Lung (tissue), 12 donors: Measurements from ENCODE around the gene CEP20. TPM values are rescaled to one million over a fixed set of nuclear protein-coding genes. Genes with fewer than 3 reads are reported as not detected.

Experiments
- ATAC-seq: fragments of 200-7000 bp; cut with Tn5 transposase; one replicate; pipeline ENCODE4 v1.9.1; 2020; ENCODE audit warnings: moderate number of reproducible peaks; ENCODE audit not compliant: insufficient read depth, low FRiP score
- DNase-seq, 3 donors: peaks; one replicate each; pipeline ENCODE4 v3.0.0-alpha.2; 2013 to 2017
- H3K27ac ChIP-seq, 2 donors: one replicate each; pipeline ENCODE4 v1.5.1; 2013; ENCODE audit warnings: mild to moderate bottlenecking in 2 of 2, moderate library complexity in 2 of 2, control low read depth in 1 of 2, inconsistent platforms in 1 of 2, low read depth in 1 of 2, low read length in 1 of 2
- H3K27me3 ChIP-seq, 3 donors: one replicate each; pipeline ENCODE4 v1.5.1; 2013; ENCODE audit warnings: low read length in 2 of 3; ENCODE audit not compliant: control insufficient read depth in 3 of 3, insufficient read depth in 3 of 3
- H3K36me3 ChIP-seq, 4 donors: one replicate each; pipeline ENCODE4 v1.5.1; 2013; ENCODE audit warnings: low read length in 4 of 4, mild to moderate bottlenecking in 1 of 4, moderate library complexity in 1 of 4; ENCODE audit not compliant: control insufficient read depth in 4 of 4, insufficient read depth in 4 of 4
- H3K4me1 ChIP-seq, 5 donors: one replicate each; pipeline ENCODE4 v1.5.1; 2013; ENCODE audit warnings: low read length in 5 of 5, mild to moderate bottlenecking in 2 of 5, moderate library complexity in 1 of 5; ENCODE audit not compliant: control insufficient read depth in 5 of 5, insufficient read depth in 5 of 5
- H3K4me3 ChIP-seq: one replicate; pipeline ENCODE4 v1.5.1; 2013; ENCODE audit warnings: mild to moderate bottlenecking, control low read depth, moderate library complexity
- H3K9ac ChIP-seq, 2 donors: one replicate each; pipeline ENCODE4 v1.5.1; 2013; ENCODE audit warnings: low read length in 2 of 2, control low read depth in 1 of 2; ENCODE audit not compliant: insufficient read depth in 1 of 2
- H3K9me3 ChIP-seq, 4 donors: one replicate each; pipeline ENCODE4 v1.5.1; 2013; ENCODE audit warnings: low read length in 3 of 4, mild to moderate bottlenecking in 1 of 4, moderate library complexity in 1 of 4; ENCODE audit not compliant: control insufficient read depth in 4 of 4, insufficient read depth in 3 of 4
- whole genome bisulfite sequencing, 2 donors: extraction: QIAGEN DNeasy Blood & Tissue Kit; methylation state at CpG; one replicate each; pipeline ENCODE4 v1.1.7; 2013; 5-methylcytosine and 5-hydroxymethylcytosine counted together
- polyA plus RNA-seq, 2 donors: library from polyadenylated mRNA; stranded (reverse); fragments of 200-250 nt; gene quantifications; one replicate each; pipeline ENCODE4 v1.2.1, GENCODE V29; 2013
- total RNA-seq, 2 donors: library from RNA; depleted of rRNA in 1 of 2; stranded (reverse); fragments of >200 nt in 1 of 2; gene quantifications; one replicate each; pipeline ENCODE4 v1.2.1, GENCODE V29; 2014 to 2021
- TF ChIP-seq, protein P1 (sequence below): IDR thresholded peaks from 2 replicates; pipeline ENCODE4 v1.5.1; 2012; ENCODE audit warnings: mild to moderate bottlenecking; ENCODE audit errors: control extremely low read depth, extremely low read depth
- donor health status: control.
- donor health status: control.
- donor health status: Bipolar disorder and iron deficiency.
- donor health status: healthy.
- donor health status: DM: yes; HTN: yes; CAD: no.

CEP20 gene
- total and polyA plus RNA-seq, 4 donors: 19.0 to 38.5 (median 23.8) TPM

- no peak overlapping the region for H3K27ac ChIP-seq
- H3K4me3 ChIP-seq: no peak overlapping the region
- H3K4me1 ChIP-seq: peaks cover 0 to 20% (median 6%) of the 10 kb centered on the region in 5 donors
- TF ChIP-seq, protein P1, sequence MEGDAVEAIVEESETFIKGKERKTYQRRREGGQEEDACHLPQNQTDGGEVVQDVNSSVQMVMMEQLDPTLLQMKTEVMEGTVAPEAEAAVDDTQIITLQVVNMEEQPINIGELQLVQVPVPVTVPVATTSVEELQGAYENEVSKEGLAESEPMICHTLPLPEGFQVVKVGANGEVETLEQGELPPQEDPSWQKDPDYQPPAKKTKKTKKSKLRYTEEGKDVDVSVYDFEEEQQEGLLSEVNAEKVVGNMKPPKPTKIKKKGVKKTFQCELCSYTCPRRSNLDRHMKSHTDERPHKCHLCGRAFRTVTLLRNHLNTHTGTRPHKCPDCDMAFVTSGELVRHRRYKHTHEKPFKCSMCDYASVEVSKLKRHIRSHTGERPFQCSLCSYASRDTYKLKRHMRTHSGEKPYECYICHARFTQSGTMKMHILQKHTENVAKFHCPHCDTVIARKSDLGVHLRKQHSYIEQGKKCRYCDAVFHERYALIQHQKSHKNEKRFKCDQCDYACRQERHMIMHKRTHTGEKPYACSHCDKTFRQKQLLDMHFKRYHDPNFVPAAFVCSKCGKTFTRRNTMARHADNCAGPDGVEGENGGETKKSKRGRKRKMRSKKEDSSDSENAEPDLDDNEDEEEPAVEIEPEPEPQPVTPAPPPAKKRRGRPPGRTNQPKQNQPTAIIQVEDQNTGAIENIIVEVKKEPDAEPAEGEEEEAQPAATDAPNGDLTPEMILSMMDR: no peak
- no peaks in the 10 kb centered on the region for H3K27me3 ChIP-seq
- ATAC-seq (no peak), DNase-seq (peak in 1 of 3 donors; percentile 24)
- H3K9me3 ChIP-seq: no peaks in the 10 kb centered on the region
- H3K36me3 ChIP-seq: peaks cover 3 to 14% (median 8%) of the 10 kb centered on the region in 4 donors
- WGBS, 2 donors: 65 to 70% methylated on average over 5 of the region's 5 CpGs
- no peak overlapping the region for H3K9ac ChIP-seq
Observed at GRCh38 chr16:15866451-15866850, 22.0 kb downstream of the CEP20 start.

- peaks cover 0 to 20% (median 6%) of the 10 kb centered on the region in 5 donors for H3K4me1 ChIP-seq
- DNase-seq: peak; percentile 20 to 32 (median 21)
- H3K27me3 ChIP-seq: no peaks in the 10 kb centered on the region
- H3K9me3 ChIP-seq: no peaks in the 10 kb centered on the region
- ATAC-seq: no peak
- H3K4me3 ChIP-seq: no peak overlapping the region
- whole genome bisulfite sequencing, 2 donors: 57 to 72% methylated on average over 7 of the region's 7 CpGs
- peak overlapping the region in 1 of 2 donors; percentile 68 for H3K9ac ChIP-seq
- TF ChIP-seq, protein P1: no peak
- peaks cover 3 to 13% (median 7%) of the 10 kb centered on the region in 4 donors for H3K36me3 ChIP-seq
- H3K27ac ChIP-seq: no peak overlapping the region
Observed at GRCh38 chr16:15865742-15866141, 22.7 kb downstream of the CEP20 start.

DNA sequence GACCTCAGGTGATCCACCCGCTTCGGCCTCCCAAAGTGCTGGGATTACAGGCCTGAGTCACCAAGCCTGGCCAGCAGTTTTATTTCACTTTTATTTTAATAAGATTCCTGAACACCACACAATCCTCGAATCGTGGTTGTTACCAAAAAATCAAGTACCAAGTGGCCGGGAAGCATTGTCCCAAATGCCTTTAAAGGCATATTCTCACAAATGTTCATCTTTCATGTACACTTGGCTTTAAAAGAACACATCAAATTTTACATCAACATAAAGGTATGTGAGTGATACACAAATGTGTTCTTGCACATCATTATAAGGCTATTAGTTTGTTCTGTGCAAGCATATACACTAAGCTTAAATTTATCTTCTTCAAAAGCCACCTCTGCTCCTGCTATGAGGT, 23.5 kb downstream of the CEP20 start:
- Histone ChIP-seq H3K9ac (peak overlapping the region in 1 of 2 donors; percentile 68), H3K27ac (no peak overlapping the region), H3K4me3 (no peak overlapping the region), H3K36me3 (peaks cover 0 to 12% (median 7%) of the 10 kb centered on the region in 4 donors), H3K27me3 (no peaks in the 10 kb centered on the region), H3K4me1 (peaks cover 0 to 20% (median 6%) of the 10 kb centered on the region in 5 donors), H3K9me3 (no peaks in the 10 kb centered on the region)
- DNase-seq (no peak), ATAC-seq (no peak)
- TF ChIP-seq, protein P1: no peak
- WGBS, 2 donors: 76 to 83% methylated on average over 5 of the region's 5 CpGs

DNA sequence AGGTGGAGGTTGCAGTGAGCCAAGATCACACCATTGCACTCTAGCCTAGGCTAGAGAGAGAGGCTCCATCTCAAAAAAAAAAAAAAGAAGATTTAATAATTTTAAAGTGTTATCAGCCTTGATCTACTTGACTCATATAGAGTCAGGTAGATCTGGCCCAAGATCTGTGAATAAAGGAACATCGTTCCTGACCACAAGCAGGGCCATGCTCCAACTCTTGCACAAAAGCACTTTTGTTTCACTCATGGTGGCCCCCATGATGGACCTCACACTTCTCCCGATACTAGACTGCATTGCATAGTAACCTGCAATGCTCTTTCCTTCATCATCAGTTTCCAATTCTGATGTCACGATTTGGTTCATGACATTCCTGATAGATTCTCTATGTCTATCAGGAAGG, 26.4 kb downstream of the CEP20 start:
- H3K9ac ChIP-seq: no peak overlapping the region
- ATAC-seq (no peak), DNase-seq (no peak)
- H3K27me3 ChIP-seq: peaks cover 0 to 13% (median 11%) of the 10 kb centered on the region in 3 donors
- peaks cover 0 to 6% (median under 1%) of the 10 kb centered on the region in 4 donors for H3K36me3 ChIP-seq
- peaks cover 0 to 34% (median 6%) of the 10 kb centered on the region in 5 donors for H3K4me1 ChIP-seq
- H3K4me3 ChIP-seq: no peak overlapping the region
- no peaks in the 10 kb centered on the region for H3K9me3 ChIP-seq
- WGBS, 2 donors: 76 to 80% methylated on average over 3 of the region's 3 CpGs
- TF ChIP-seq, protein P1: no peak
- H3K27ac ChIP-seq: no peak overlapping the region
